Tibial nerve (tissue), 4 donors: ENCODE data around the gene CDK3.

Source experiments
- EP300 ChIP-seq, 2 donors: sonication (generic); formaldehyde crosslinking; IDR thresholded peaks; one replicate each; pipeline ENCODE4 v1.6.1; 2017; ENCODE audit warnings: antibody characterized with exemption in 2 of 2, mild to moderate bottlenecking in 1 of 2
- TF ChIP-seq, protein P1 (sequence below), 5 experiments: fragments of 200-600 bp in 3 of 5; fragments of 450-650 bp in 2 of 5; sonication (generic) in 3 of 5; IDR thresholded peaks; one replicate each; pipeline ENCODE4 v1.5.1; 2016 to 2019; ENCODE audit warnings: antibody characterized with exemption in 5 of 5, mild to moderate bottlenecking in 3 of 5, moderate library complexity in 2 of 5

DNA sequence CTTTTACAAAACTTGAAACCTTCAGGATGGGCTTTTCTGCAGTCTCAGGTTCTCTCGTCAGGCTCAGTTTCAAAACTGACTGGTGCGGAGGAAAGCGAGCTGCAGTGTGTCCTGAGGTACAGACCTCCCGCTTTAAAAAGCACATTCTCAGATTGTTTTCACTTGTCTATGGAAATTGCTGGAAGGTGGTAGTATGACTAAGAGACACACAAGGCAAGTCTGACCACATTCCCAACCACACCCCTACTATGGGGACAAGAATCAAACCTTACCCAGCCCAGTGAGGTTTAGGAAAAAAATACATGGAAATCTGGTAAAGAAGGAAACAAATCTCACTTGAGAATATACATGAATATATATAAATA, 53.4 kb downstream of the CDK3 start:
- TF ChIP-seq, protein P1, sequence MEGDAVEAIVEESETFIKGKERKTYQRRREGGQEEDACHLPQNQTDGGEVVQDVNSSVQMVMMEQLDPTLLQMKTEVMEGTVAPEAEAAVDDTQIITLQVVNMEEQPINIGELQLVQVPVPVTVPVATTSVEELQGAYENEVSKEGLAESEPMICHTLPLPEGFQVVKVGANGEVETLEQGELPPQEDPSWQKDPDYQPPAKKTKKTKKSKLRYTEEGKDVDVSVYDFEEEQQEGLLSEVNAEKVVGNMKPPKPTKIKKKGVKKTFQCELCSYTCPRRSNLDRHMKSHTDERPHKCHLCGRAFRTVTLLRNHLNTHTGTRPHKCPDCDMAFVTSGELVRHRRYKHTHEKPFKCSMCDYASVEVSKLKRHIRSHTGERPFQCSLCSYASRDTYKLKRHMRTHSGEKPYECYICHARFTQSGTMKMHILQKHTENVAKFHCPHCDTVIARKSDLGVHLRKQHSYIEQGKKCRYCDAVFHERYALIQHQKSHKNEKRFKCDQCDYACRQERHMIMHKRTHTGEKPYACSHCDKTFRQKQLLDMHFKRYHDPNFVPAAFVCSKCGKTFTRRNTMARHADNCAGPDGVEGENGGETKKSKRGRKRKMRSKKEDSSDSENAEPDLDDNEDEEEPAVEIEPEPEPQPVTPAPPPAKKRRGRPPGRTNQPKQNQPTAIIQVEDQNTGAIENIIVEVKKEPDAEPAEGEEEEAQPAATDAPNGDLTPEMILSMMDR (IDR thresholded peaks at IDR 0.05), result no peak
- no peak for TF ChIP-seq EP300 (IDR thresholded peaks at IDR 0.05)
